Central memory CD8-positive, alpha-beta T cell (primary cell): ENCODE results near the gene UNC5A.
A peak's percentile ranks its signal among the peaks of the same experiment; 100 is the strongest.

ENCODE experiments used
- ATAC-seq: fragments of 150-1000 bp; cut with Tn5 transposase; replicated peaks from 2 replicates; pipeline ENCODE4 v1.10.0; 2022; ENCODE audit warnings: mild to moderate bottlenecking, moderate FRiP score, moderate number of reproducible peaks; ENCODE audit not compliant: poor library complexity, severe bottlenecking; ENCODE audit errors: extremely low read depth
- DNase-seq, 2 donors: peaks; one replicate each; pipeline ENCODE4 v3.0.0; 2021; ENCODE audit warnings: low spot score in 2 of 2
- H3K27ac Mint-ChIP-seq: one replicate; pipeline ENCODE4 v1.8.0; 2022; ENCODE audit warnings: low read depth, mild to moderate bottlenecking, moderate library complexity, mixed read lengths
- H3K27me3 Mint-ChIP-seq: one replicate; pipeline ENCODE4 v1.8.0; 2022; ENCODE audit warnings: mixed read lengths
- H3K36me3 Mint-ChIP-seq: one replicate; pipeline ENCODE4 v1.8.0; 2022; ENCODE audit warnings: mild to moderate bottlenecking, moderate library complexity, mixed read lengths; ENCODE audit not compliant: insufficient read depth
- H3K4me1 Mint-ChIP-seq: one replicate; pipeline ENCODE4 v1.8.0; 2022; ENCODE audit warnings: mixed read lengths
- H3K4me3 Mint-ChIP-seq: one replicate; pipeline ENCODE4 v1.8.0; 2022; ENCODE audit warnings: mild to moderate bottlenecking, moderate library complexity, mixed read lengths
- H3K9me3 Mint-ChIP-seq: one replicate; pipeline ENCODE4 v1.8.0; 2022; ENCODE audit warnings: mixed read lengths

The UNC5A gene

DNA sequence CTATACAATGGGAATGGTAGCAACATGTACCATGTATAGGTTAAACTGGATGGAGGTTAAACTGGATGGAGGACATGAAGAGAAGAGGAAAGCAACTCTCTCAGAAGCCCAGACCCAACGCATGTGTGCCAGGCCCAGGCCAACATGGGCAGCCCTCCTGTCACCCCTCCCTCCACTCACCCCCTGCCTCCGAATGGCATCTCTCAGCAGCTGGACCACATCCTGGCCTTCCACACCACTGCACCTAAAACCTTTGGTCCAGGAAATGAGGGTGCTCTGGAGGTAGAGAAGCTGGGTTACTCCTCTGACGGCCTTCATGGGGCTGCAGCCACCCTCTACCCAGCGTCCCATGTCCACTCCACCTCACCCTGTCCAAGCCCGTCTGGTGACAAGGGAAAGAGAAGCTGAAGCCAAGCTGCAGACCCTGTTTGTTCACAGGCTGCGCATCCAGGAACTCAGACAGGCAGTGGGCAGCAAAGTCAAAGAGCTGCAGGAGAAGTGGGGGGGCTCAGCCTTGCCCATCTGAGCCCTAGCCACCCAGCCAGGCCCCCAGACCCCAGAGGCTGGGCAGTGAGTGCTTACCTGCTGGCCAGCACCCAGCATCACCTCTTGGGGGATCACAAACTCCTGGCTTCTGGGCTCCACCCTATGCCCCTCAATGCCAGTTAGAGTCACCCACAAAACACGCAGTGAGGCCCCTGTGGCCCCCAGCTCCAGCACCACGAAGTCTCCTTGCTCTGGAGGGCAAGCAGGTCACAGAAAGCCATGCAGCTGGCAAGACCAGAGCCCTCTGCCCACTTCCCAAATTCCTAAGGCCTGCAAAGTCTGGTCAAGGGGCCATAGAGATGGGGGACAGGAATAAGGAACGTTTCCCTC is 80.3 kb downstream of the UNC5A start:
- DNase-seq (no peak), ATAC-seq (no peak)
- Mint-ChIP-seq H3K4me1 (no peaks in the 10 kb centered on the region), H3K27ac (no peak overlapping the region), H3K27me3 (peaks cover 38% of the 10 kb centered on the region), H3K4me3 (no peak overlapping the region), H3K9me3 (no peaks in the 10 kb centered on the region), H3K36me3 (peaks cover 2% of the 10 kb centered on the region)

- Mint-ChIP-seq H3K27me3 (peaks cover 38% of the 10 kb centered on the region), H3K4me1 (no peaks in the 10 kb centered on the region), H3K9me3 (no peaks in the 10 kb centered on the region), H3K36me3 (peaks cover 2% of the 10 kb centered on the region), H3K27ac (no peak overlapping the region), H3K4me3 (no peak overlapping the region)
- no peak for DNase-seq
- no peak for ATAC-seq
Observed at GRCh38 chr5:176891331-176891958, 81.1 kb downstream of the UNC5A start.

DNA sequence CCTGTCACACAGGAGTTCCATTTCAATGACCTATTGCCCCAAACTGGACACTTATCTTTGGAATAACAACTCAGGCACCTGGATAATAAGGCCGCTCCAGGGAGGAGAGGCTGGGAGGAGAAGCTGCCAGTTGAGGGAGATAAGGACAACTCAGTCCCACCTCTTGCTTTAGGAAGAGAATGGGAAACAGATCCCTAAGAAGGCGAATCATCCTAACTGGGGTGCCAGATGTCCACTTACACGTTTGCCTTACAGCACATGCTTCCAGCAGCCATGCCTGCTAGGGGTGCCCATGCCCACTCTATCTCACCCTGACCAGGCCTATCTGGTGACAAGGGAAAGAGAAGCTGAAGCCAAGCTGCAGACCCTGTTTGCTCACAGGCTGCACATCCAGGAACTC is 82.3 kb downstream of the UNC5A start:
- no peaks in the 10 kb centered on the region for H3K4me1 Mint-ChIP-seq
- H3K27me3 Mint-ChIP-seq = peaks cover 48% of the 10 kb centered on the region
- H3K27ac Mint-ChIP-seq = no peak overlapping the region
- H3K36me3 Mint-ChIP-seq = peaks cover 2% of the 10 kb centered on the region
- no peak overlapping the region for H3K4me3 Mint-ChIP-seq
- no peak for ATAC-seq
- H3K9me3 Mint-ChIP-seq = no peaks in the 10 kb centered on the region
- no peak for DNase-seq

- Mint-ChIP-seq H3K9me3 (no peaks in the 10 kb centered on the region), H3K27me3 (peaks cover 46% of the 10 kb centered on the region), H3K27ac (no peak overlapping the region), H3K36me3 (peaks cover 4% of the 10 kb centered on the region), H3K4me3 (no peak overlapping the region), H3K4me1 (peaks cover 4% of the 10 kb centered on the region)
- ATAC-seq (no peak), DNase-seq (no peak)
Observed at GRCh38 chr5:176894298-176894697, 83.9 kb downstream of the UNC5A start.

DNA sequence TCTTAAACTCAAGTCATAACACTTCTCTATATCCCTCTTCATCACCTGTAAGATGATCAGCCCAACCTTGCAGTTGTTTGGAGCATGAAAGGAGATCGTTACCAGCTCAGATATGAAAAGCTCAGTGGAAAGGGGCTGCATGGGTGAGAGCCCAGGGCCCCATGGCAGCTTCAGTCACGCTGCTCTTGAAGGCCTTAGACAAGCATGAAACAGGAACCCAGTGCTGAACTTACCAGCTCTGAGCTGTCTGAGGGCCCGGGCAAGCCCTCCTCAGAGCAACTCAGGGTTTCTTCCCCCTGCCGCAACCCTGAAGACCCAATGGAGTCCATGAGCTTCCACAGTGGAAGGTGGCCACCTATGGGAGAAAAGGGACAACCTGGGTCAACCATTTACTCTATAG is 85.5 kb downstream of the UNC5A start:
- no peak overlapping the region for H3K4me3 Mint-ChIP-seq
- H3K4me1 Mint-ChIP-seq = peaks cover 11% of the 10 kb centered on the region
- DNase-seq = no peak
- H3K36me3 Mint-ChIP-seq = peaks cover 4% of the 10 kb centered on the region
- ATAC-seq = no peak
- H3K27ac Mint-ChIP-seq = no peak overlapping the region
- H3K9me3 Mint-ChIP-seq = no peaks in the 10 kb centered on the region
- H3K27me3 Mint-ChIP-seq = peaks cover 44% of the 10 kb centered on the region

DNA sequence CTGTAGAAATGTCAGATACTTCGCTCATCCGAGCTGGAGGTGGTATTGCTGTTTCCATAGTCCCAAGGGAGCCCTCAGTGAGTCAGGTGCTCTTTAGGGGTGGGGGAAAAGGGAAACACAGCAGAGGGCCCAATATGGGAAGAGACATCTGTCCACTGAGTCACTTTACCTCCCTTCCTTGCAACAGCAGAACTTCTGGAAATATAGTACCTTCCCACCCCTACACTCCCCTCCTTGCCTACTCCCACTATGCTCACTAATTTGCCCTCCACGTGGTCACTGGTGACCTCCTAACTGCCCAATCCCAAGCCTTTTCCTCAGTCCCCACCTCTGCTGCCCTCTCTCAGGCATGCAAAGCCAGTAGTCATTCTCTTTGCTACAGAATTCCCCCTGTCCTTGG is 86.9 kb downstream of the UNC5A start:
- H3K36me3 Mint-ChIP-seq = peaks cover 4% of the 10 kb centered on the region
- no peaks in the 10 kb centered on the region for H3K9me3 Mint-ChIP-seq
- ATAC-seq (no peak), DNase-seq (no peak)
- H3K4me1 Mint-ChIP-seq = peaks cover 15% of the 10 kb centered on the region
- no peak overlapping the region for H3K27ac Mint-ChIP-seq
- H3K27me3 Mint-ChIP-seq = peaks cover 30% of the 10 kb centered on the region
- H3K4me3 Mint-ChIP-seq = no peak overlapping the region

DNA sequence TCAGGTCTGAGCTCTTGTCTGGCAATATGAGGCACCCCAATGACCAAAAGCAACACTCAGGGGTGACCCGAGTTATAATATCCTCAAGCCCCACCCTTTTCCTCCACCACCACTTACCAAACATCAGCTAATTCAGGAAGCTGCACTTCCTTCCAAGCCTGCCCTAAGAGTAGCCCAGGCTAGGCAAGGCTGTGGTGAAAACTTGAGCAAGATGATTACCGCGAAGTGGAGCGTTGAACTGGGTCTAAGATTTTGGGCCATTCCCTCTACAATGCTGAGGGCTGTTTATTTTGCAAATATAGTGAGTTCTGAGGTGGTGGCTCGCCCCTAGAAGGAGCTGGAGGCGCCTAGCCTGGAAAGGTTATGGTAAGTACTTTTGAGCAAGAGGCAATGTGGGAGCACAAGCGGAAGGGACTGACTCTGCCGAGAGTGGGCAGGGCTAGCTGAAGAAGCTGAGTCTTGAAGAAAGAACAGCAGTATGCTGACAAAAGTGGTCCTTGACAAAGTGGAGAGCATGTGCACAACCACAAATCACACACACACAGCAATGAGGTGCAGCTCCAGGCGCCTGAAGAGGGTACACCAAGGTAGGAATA is 89.0 kb downstream of the UNC5A start, which contains the start of gene HK3:
Gene HK3, minus strand, starts transcription at position 51 of the 596 bp plus-strand sequence. CDS start 3,187 bp downstream, outside the sequence.
- H3K27me3 Mint-ChIP-seq = peaks cover 18% of the 10 kb centered on the region
- no peak within 1 kb of the TSS for H3K4me3 Mint-ChIP-seq
- H3K9me3 Mint-ChIP-seq = no peaks in the 10 kb centered on the region
- H3K27ac Mint-ChIP-seq = no peak within 1 kb of the TSS
- peaks cover 10% of the 10 kb centered on the region for H3K36me3 Mint-ChIP-seq
- DNase-seq (no peak), ATAC-seq (no peak)
- H3K4me1 Mint-ChIP-seq = peaks cover 15% of the 10 kb centered on the region

- H3K27ac Mint-ChIP-seq = no peak overlapping the region
- ATAC-seq (no peak), DNase-seq (no peak)
- H3K27me3 Mint-ChIP-seq = peaks cover 17% of the 10 kb centered on the region
- peaks cover 15% of the 10 kb centered on the region for H3K36me3 Mint-ChIP-seq
- H3K4me1 Mint-ChIP-seq = peaks cover 15% of the 10 kb centered on the region
- H3K4me3 Mint-ChIP-seq = no peak overlapping the region
- no peaks in the 10 kb centered on the region for H3K9me3 Mint-ChIP-seq
Observed at GRCh38 chr5:176899946-176900779, 89.8 kb downstream of the UNC5A start.

GRCh38 chr5:176900780-176901204 is 90.4 kb downstream of the UNC5A start:
- Mint-ChIP-seq H3K4me3 (no peak overlapping the region), H3K4me1 (peaks cover 15% of the 10 kb centered on the region), H3K36me3 (peaks cover 22% of the 10 kb centered on the region), H3K9me3 (no peaks in the 10 kb centered on the region), H3K27ac (no peak overlapping the region), H3K27me3 (peaks cover 17% of the 10 kb centered on the region)
- DNase-seq = no peak
- ATAC-seq = no peak

DNA sequence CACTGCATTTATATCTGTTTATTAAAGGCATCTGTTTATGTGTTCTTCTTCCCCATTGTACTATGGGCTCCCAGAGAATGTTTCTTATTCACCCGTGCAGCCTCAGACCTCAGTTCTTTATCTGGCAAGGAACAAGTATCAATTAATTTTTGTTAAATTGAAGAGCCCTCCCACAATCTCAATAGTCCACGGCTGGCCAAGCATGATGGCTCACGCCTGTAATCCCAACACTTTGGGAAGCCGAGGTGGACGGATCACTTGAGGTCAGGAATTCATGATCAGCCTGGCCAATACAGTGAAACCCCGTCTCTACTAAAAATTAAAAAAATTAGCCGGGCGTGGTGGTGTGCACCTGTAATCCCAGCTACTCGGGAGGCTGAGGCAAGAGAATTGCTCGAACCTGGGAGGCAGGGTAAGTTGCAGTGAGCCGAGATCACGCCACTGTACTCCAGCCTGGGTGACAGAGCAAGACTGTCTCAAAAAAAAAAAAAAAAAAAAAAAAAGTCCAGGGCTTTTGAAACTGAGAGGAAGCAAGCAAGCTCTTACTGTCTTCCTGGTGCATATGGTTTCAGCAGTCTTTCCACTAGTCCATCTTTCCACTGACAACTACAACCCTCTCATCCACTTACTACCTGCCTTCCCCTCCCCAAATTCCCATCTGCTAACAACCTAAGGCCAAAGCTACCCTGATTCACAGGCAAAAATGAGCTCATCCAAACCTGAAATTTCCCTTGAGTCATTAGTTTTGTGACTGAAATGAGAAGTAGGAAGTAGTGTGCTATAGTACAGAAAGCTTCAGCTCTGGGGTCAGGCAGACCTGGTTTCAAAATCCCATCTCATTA is 91.1 kb downstream of the UNC5A start:
- Mint-ChIP-seq H3K36me3 (peaks cover 22% of the 10 kb centered on the region), H3K4me1 (peaks cover 15% of the 10 kb centered on the region), H3K4me3 (no peak overlapping the region), H3K27ac (peak overlapping the region; percentile 45), H3K9me3 (no peaks in the 10 kb centered on the region), H3K27me3 (peaks cover 17% of the 10 kb centered on the region)
- no peak for ATAC-seq
- no peak for DNase-seq

DNA sequence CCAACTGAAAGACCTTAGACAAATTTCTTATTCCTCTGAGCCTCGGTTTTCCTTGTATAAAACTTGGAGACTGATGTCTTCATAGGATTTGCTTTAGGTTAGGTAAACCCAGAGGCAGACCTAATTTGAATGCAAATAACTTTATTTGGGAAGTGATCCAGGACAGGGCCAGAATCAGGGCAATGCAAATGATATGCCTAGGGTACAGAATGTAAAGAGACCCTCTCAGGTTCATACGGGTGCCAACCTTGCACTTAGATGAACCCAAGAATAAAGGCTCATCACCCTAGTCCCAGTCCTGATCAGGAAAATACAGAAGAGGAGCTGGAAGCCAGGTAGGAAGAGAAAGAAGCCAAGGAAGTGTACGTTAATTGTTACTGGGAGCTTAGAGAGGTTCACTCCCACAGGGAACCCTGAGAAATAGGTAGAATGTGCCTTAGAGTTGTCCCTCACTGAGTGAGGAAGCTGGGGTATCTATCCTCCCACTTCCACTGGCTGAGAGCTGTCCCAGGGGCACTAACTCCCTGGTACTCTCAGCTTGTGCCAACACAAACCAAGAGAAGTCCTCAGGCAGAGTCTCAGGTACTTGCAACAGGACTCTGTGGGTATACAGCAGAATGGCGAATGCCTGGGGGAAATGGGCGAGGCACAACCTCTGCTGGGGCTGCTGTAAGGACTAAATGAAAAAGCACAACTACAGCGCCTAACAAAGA is 91.9 kb downstream of the UNC5A start:
- H3K27ac Mint-ChIP-seq = peak overlapping the region; percentile 45
- no peak for DNase-seq
- H3K9me3 Mint-ChIP-seq = no peaks in the 10 kb centered on the region
- H3K4me3 Mint-ChIP-seq = no peak overlapping the region
- H3K27me3 Mint-ChIP-seq = peaks cover 11% of the 10 kb centered on the region
- H3K36me3 Mint-ChIP-seq = peaks cover 25% of the 10 kb centered on the region
- H3K4me1 Mint-ChIP-seq = peaks cover 15% of the 10 kb centered on the region
- no peak for ATAC-seq
